GM15510 (cell line): ENCODE results near the gene LRRC3.

ENCODE experiments used
- POLR2A ChIP-seq: IDR thresholded peaks from 3 replicates; pipeline ENCODE4 v1.6.1; 2011; ENCODE audit warnings: borderline replicate concordance; ENCODE audit not compliant: insufficient read length; ENCODE audit errors: extremely low read depth

LRRC3 gene

GRCh38 chr21:44486302-44486701 lies 31.0 kb downstream of the LRRC3 start:
- TF ChIP-seq POLR2A = no peak

GRCh38 chr21:44487831-44488230 lies 32.5 kb downstream of the LRRC3 start:
- no peak for TF ChIP-seq POLR2A

GRCh38 chr21:44489962-44490361 lies 34.7 kb downstream of the LRRC3 start:
- TF ChIP-seq POLR2A = no peak

GRCh38 chr21:44490405-44490804 lies 35.1 kb downstream of the LRRC3 start:
- no peak for TF ChIP-seq POLR2A

- no peak for TF ChIP-seq POLR2A
Measured at GRCh38 chr21:44490816-44491215, 35.5 kb downstream of the LRRC3 start.

GRCh38 chr21:44492567-44493385 lies 37.5 kb downstream of the LRRC3 start:
- no peak for TF ChIP-seq POLR2A

GRCh38 chr21:44494418-44494817 lies 39.1 kb downstream of the LRRC3 start:
- TF ChIP-seq POLR2A = no peak

GRCh38 chr21:44494956-44495355 lies 39.6 kb downstream of the LRRC3 start:
- no peak for TF ChIP-seq POLR2A

- TF ChIP-seq POLR2A = no peak
Measured at GRCh38 chr21:44495611-44496563, 40.6 kb downstream of the LRRC3 start.

GRCh38 chr21:44496564-44497550 lies 41.5 kb downstream of the LRRC3 start:
- no peak for TF ChIP-seq POLR2A

- TF ChIP-seq POLR2A = no peak
Measured at GRCh38 chr21:44497703-44498126, 42.4 kb downstream of the LRRC3 start.

- no peak for TF ChIP-seq POLR2A
Measured at GRCh38 chr21:44498280-44499210, 43.2 kb downstream of the LRRC3 start.

GRCh38 chr21:44499211-44499560 lies 43.9 kb downstream of the LRRC3 start:
- no peak for TF ChIP-seq POLR2A
